ENCODE measurements around the gene DDO.

DDO gene

DNA sequence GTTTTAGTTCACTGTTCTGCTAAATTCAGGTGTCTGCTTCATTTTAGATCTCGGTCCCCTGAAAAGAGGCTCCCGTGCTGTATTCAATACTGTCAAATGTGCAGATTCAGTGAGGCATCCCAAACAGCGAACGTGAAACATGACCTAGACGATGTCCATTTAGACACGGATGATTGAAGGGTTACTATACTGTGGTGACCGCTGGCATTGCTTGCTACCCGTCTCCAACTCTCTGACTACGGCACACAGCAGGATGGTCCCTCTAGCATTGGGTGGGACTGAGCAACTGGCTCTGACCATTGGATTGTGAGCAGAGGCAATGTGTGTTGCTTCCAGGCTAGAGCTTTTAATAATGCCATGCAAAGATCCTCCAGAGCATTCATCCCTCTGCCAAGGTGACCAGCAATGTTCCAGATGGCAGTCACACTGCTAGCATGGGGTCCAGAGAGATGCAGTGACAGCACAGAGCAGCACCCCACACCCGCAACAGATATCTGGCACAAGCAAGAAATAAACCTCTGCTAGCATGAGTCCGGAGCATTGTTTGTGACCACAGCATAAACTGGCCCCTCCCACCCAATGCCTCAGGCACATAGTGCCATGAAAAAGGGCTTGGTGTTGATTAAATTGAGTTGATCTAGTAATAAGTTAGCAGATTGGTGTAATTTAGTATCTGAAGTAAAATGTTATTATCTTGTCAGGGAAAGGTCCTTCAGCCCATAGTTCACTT lies 66.2 kb downstream of the DDO start:
- H3K27me3 ChIP-seq (replicated peaks) = no peaks in the 10 kb centered on the region
- H3K27ac ChIP-seq = no peak overlapping the region
- no peak overlapping the region for H3K4me3 ChIP-seq (ENCODE audit: low read depth, low read length)
- H3K36me3 ChIP-seq (replicated peaks) = no peaks in the 10 kb centered on the region
- TF ChIP-seq, protein P1, sequence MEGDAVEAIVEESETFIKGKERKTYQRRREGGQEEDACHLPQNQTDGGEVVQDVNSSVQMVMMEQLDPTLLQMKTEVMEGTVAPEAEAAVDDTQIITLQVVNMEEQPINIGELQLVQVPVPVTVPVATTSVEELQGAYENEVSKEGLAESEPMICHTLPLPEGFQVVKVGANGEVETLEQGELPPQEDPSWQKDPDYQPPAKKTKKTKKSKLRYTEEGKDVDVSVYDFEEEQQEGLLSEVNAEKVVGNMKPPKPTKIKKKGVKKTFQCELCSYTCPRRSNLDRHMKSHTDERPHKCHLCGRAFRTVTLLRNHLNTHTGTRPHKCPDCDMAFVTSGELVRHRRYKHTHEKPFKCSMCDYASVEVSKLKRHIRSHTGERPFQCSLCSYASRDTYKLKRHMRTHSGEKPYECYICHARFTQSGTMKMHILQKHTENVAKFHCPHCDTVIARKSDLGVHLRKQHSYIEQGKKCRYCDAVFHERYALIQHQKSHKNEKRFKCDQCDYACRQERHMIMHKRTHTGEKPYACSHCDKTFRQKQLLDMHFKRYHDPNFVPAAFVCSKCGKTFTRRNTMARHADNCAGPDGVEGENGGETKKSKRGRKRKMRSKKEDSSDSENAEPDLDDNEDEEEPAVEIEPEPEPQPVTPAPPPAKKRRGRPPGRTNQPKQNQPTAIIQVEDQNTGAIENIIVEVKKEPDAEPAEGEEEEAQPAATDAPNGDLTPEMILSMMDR (IDR thresholded peaks at IDR 0.05; ENCODE audit: low read depth, low read length, missing control alignments) = no peak
- in situ Hi-C loops (cut with HindIII; ENCODE audit: low pct_ligation_motif_present, low sequenced_read_pairs) = no loop called here
- no peak for DNase-seq

DNA sequence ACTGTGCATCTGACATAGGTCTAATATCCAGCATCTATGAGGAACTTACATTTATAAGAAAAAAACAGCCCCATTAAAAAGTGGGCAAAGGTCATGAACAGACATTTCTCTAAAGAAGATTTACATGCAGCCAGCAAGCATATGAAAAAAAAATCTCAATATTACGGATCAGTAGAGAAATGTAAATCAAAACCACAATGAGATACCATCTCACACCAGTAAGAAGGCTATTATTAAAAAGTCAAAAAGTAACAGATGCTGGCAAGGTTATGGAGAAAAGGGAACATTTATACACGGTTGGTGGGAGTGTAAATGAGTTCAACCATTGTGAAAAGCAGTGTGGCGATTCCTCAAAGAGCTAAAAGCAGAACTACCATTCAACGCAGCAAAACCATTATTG lies 70.3 kb downstream of the DDO start:
- H3K27me3 ChIP-seq (replicated peaks) = no peaks in the 10 kb centered on the region
- H3K36me3 ChIP-seq (replicated peaks) = no peaks in the 10 kb centered on the region
- DNase-seq = no peak
- in situ Hi-C loops (cut with HindIII; ENCODE audit: low pct_ligation_motif_present, low sequenced_read_pairs) = no loop called here
- TF ChIP-seq, protein P1 (IDR thresholded peaks at IDR 0.05; ENCODE audit: low read depth, low read length, missing control alignments) = no peak
- no peak overlapping the region for H3K4me3 ChIP-seq (ENCODE audit: low read depth, low read length)
- H3K27ac ChIP-seq = no peak overlapping the region

DNA sequence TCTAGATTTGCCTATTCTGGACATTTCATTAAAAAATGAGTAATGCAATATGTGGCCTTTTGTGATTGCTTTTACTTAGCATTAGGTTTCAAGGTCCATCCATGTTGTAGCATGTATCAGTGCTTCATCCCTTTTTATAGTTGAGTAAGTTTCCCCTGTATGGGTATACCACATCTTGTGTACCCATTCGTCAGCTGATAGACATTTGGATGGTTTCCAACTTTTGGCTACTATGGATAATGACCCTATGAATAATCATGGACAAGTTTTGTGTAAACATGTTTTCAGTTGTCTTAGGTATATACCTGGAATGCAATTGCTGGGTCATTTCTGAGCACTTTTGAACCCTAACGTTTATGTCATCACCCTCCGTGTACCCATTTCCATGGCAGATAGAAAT lies 72.6 kb downstream of the DDO start:
- H3K4me3 ChIP-seq (ENCODE audit: low read depth, low read length) = no peak overlapping the region
- H3K36me3 ChIP-seq (replicated peaks) = no peaks in the 10 kb centered on the region
- no peak overlapping the region for H3K27ac ChIP-seq
- in situ Hi-C loops (cut with HindIII; ENCODE audit: low pct_ligation_motif_present, low sequenced_read_pairs) = no loop called here
- TF ChIP-seq, protein P1 (IDR thresholded peaks at IDR 0.05; ENCODE audit: low read depth, low read length, missing control alignments) = no peak
- no peaks in the 10 kb centered on the region for H3K27me3 ChIP-seq (replicated peaks)
- no peak for DNase-seq

Measured in brain microvascular endothelial cell (primary cell).